GM12872 (cell line): ENCODE measurements around the gene TMTC3.

ENCODE experiments used
- CTCF ChIP-seq: IDR thresholded peaks from 3 replicates; pipeline ENCODE4 v1.5.1; 2011; ENCODE audit warnings: low read depth, mild to moderate bottlenecking, low read length, moderate library complexity; ENCODE audit not compliant: insufficient read depth

Gene TMTC3

GRCh38 chr12:88227871-88228270 lies 85.8 kb downstream of the TMTC3 start:
- no peak for TF ChIP-seq CTCF

- no peak for TF ChIP-seq CTCF
Observed at GRCh38 chr12:88228720-88229119, 86.6 kb downstream of the TMTC3 start.

GRCh38 chr12:88230271-88230670 lies 88.2 kb downstream of the TMTC3 start:
- TF ChIP-seq CTCF: no peak

GRCh38 chr12:88235183-88235833 lies 93.2 kb downstream of the TMTC3 start:
- no peak for TF ChIP-seq CTCF

- no peak for TF ChIP-seq CTCF
Observed at GRCh38 chr12:88237954-88238353, 95.8 kb downstream of the TMTC3 start.

- TF ChIP-seq CTCF: no peak
Observed at GRCh38 chr12:88238406-88238805, 96.3 kb downstream of the TMTC3 start.

- TF ChIP-seq CTCF: no peak
Observed at GRCh38 chr12:88241862-88242570, 99.9 kb downstream of the TMTC3 start.
